Measurements from ENCODE around the gene VIL1. TPM values are rescaled to one million over a fixed set of nuclear protein-coding genes. Genes with fewer than 3 reads are reported as not detected.
A peak's percentile ranks its signal among the peaks of the same experiment; 100 is the strongest.

The VIL1 gene
- total and polyA plus RNA-seq, 2 of the 13 experiments (the other 11 are each of a cell fraction or from before 2014, with no cell fraction given): 287 to 301 TPM

DNA sequence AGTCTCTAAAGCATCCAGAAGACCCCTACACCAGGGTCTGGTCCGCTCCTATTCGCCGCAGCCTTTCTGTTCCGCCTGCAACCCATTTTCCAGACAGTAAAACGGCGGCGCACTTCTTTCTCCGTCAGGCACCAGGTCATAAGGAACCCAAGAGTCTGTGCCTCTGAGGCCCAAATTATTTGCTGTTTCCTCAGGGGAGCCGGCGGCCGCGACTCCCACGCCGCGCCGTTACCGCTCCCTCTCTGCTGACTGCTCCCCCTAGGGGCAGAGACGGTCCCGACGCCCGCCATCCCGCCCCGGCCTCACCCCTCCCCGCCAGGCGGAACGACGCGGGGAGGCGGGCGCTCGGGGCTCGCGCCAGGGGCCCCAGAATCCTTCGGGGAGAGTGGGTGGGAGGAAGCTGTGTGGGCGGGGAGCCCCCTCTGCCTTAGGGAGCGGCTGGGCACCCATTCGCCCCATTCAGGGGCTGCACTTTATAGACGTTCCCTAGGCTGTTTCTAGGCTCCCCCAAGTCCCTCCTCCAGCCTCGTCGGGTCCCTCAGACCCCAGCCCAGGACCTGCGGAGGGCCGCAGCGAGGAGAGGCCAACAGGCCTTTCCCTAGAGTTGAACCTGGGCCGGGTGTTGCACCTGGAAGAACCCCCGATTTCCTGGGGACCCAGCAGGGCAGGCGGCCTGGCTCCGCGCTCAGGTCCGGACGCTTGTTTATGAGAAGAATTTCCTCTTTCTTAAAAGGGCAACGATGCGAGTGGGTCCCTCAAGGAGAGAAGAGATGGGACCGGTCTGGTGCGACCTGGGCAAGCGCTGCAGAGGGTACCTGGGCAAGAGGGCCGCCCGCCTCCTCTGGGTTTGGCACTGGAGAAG is 22.9 kb upstream of the VIL1 start (continued):
- TF ChIP-seq MYNN (CRISPR knock-in tag; IDR thresholded peaks at IDR 0.05; ENCODE audit: low read depth): no peak
- no peak for TF ChIP-seq MLLT10 (CRISPR knock-in tag; IDR thresholded peaks at IDR 0.05)
- TF ChIP-seq PHF21A (CRISPR knock-in tag; IDR thresholded peaks at IDR 0.05): peak; percentile 96
- peak; percentile 53; the same call in 1 of the 2 replicates for TF ChIP-seq DR1 (CRISPR knock-in tag; IDR thresholded peaks at IDR 0.05)
- peak; percentile 93 for TF ChIP-seq TAF15 (IDR thresholded peaks at IDR 0.05; ENCODE audit: low read depth, low read length, poor library complexity, severe bottlenecking)
- no peak for TF ChIP-seq RFX5 (IDR thresholded peaks at IDR 0.05; ENCODE audit: low read depth, low read length)
- TF ChIP-seq ZNF816 (CRISPR knock-in tag; IDR thresholded peaks at IDR 0.05; ENCODE audit: borderline replicate concordance): no peak; the same call in 1 of the 2 replicates
- TF ChIP-seq ZNF569 (CRISPR knock-in tag; IDR thresholded peaks at IDR 0.05; ENCODE audit: borderline replicate concordance): peak; percentile 40; the same call in 1 of the 2 replicates
- TF ChIP-seq, protein P1, sequence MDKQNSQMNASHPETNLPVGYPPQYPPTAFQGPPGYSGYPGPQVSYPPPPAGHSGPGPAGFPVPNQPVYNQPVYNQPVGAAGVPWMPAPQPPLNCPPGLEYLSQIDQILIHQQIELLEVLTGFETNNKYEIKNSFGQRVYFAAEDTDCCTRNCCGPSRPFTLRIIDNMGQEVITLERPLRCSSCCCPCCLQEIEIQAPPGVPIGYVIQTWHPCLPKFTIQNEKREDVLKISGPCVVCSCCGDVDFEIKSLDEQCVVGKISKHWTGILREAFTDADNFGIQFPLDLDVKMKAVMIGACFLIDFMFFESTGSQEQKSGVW (CRISPR knock-in tag; IDR thresholded peaks at IDR 0.05; ENCODE audit: borderline replicate concordance): no peak
- peak; percentile 90; the same call in 1 of the 2 replicates for TF ChIP-seq ZBTB3 (CRISPR knock-in tag; IDR thresholded peaks at IDR 0.05; ENCODE audit: borderline replicate concordance, low read depth)
- no peak; the same call in 1 of the 2 replicates for TF ChIP-seq ZNF83 (CRISPR knock-in tag; IDR thresholded peaks at IDR 0.05; ENCODE audit: borderline replicate concordance)
- TF ChIP-seq, protein P2, sequence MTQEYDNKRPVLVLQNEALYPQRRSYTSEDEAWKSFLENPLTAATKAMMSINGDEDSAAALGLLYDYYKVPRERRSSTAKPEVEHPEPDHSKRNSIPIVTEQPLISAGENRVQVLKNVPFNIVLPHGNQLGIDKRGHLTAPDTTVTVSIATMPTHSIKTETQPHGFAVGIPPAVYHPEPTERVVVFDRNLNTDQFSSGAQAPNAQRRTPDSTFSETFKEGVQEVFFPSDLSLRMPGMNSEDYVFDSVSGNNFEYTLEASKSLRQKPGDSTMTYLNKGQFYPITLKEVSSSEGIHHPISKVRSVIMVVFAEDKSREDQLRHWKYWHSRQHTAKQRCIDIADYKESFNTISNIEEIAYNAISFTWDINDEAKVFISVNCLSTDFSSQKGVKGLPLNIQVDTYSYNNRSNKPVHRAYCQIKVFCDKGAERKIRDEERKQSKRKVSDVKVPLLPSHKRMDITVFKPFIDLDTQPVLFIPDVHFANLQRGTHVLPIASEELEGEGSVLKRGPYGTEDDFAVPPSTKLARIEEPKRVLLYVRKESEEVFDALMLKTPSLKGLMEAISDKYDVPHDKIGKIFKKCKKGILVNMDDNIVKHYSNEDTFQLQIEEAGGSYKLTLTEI (CRISPR knock-in tag; conservative IDR thresholded peaks at IDR 0.05): no peak
- TF ChIP-seq HNRNPLL (IDR thresholded peaks at IDR 0.05; ENCODE audit: low read depth, low read length, poor library complexity, severe bottlenecking): peak; percentile 66
- peak; percentile 94; the same call in 1 of the 2 replicates for TF ChIP-seq KLF9 (CRISPR knock-in tag; IDR thresholded peaks at IDR 0.05; ENCODE audit: low read depth)
- TF ChIP-seq, protein P3, sequence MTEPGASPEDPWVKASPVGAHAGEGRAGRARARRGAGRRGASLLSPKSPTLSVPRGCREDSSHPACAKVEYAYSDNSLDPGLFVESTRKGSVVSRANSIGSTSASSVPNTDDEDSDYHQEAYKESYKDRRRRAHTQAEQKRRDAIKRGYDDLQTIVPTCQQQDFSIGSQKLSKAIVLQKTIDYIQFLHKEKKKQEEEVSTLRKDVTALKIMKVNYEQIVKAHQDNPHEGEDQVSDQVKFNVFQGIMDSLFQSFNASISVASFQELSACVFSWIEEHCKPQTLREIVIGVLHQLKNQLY (CRISPR knock-in tag; IDR thresholded peaks at IDR 0.05): no peak
- TF ChIP-seq ZNF607 (CRISPR knock-in tag; IDR thresholded peaks at IDR 0.05; ENCODE audit: borderline replicate concordance): peak; percentile 96
- TF ChIP-seq FLYWCH1 (CRISPR knock-in tag; IDR thresholded peaks at IDR 0.05): 0 out of 2 replicates have a peak, but pooled peaks have one; percentile 15
- TF ChIP-seq ZNF468 (CRISPR knock-in tag; IDR thresholded peaks at IDR 0.05): 0 out of 2 replicates have a peak, but pooled peaks have one; percentile 77
- peak; percentile 99 for TF ChIP-seq KDM2A (CRISPR knock-in tag; IDR thresholded peaks at IDR 0.05; ENCODE audit: borderline replicate concordance, low read depth)
- TF ChIP-seq RNF2 (conservative IDR thresholded peaks at IDR 0.05; ENCODE audit: low read depth): peak; percentile 44; the same call in 1 of the 2 replicates
- no peak for TF ChIP-seq ZNF839 (CRISPR knock-in tag; IDR thresholded peaks at IDR 0.05; ENCODE audit: borderline replicate concordance)
- peak; percentile 34 for TF ChIP-seq NFYB (CRISPR knock-in tag; IDR thresholded peaks at IDR 0.05)
- peak; percentile 94 for TF ChIP-seq HOXA3 (CRISPR knock-in tag; IDR thresholded peaks at IDR 0.05)
- no peak for TF ChIP-seq ZNF367 (CRISPR knock-in tag; IDR thresholded peaks at IDR 0.05; ENCODE audit: borderline replicate concordance)
- peak; percentile 81 for TF ChIP-seq JUN (CRISPR knock-in tag; IDR thresholded peaks at IDR 0.05)
- no peak for TF ChIP-seq ZNF121 (CRISPR knock-in tag; IDR thresholded peaks at IDR 0.05)

Measured in HepG2 (cell line).